ENCODE data around the gene UBR4.

UBR4 gene

DNA sequence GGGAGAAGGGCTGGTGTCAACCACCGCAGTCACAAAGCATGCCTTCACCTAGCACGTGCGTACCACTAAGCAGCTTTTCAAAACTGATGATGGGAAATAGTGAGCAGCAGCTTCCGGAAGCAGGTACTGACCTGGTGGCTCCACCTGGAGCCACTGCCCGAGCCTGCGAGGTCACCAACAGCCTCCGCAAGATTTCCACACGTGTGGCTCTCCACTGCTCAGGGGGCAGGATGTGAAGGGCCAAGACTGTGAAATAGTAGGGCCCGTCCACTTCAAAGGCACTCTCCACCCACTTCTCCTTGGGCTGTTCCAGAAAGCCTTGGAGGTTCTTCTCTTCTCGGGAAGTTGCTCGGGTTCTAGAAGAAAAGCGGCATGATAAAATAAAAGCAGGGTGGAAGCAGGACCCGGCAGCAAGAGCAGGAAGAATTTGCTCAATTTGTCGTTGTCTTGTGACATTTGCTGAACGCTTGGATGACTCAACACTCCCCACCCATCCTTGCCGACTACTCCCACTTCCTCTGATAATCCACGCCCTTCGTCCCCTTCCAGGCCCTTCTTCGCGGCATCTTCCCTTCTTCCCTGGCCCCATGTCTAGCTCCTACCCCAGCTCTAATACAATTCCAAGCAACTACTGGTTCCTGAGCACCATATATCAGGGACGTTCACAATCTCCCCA, 128.7 kb downstream of the UBR4 start:
- TF ChIP-seq, protein P1, sequence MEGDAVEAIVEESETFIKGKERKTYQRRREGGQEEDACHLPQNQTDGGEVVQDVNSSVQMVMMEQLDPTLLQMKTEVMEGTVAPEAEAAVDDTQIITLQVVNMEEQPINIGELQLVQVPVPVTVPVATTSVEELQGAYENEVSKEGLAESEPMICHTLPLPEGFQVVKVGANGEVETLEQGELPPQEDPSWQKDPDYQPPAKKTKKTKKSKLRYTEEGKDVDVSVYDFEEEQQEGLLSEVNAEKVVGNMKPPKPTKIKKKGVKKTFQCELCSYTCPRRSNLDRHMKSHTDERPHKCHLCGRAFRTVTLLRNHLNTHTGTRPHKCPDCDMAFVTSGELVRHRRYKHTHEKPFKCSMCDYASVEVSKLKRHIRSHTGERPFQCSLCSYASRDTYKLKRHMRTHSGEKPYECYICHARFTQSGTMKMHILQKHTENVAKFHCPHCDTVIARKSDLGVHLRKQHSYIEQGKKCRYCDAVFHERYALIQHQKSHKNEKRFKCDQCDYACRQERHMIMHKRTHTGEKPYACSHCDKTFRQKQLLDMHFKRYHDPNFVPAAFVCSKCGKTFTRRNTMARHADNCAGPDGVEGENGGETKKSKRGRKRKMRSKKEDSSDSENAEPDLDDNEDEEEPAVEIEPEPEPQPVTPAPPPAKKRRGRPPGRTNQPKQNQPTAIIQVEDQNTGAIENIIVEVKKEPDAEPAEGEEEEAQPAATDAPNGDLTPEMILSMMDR (IDR thresholded peaks at IDR 0.05; ENCODE audit: extremely low read depth, missing control alignments): no peak
- DNase-seq (ENCODE audit: low spot score): no peak

DNA sequence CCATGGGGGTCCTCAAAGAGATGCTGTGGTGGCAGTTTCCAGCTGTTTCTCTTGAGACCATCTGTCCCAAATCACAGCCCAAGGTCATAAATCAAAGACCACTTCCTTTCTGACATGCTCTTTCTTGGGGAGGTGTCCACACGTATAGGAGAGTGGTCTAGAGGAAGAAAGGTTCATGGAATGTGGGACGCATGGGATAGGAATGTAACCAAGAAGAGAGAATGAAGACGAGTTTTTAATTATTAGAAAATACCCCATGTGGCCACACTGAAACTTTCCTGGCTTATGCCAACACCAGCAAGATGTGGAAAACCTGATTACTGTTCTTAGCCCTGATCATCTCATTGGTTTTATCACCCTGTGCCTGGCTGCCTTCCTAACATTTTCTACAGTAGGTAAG, 129.3 kb downstream of the UBR4 start:
- DNase-seq (ENCODE audit: low spot score): no peak
- TF ChIP-seq, protein P1 (IDR thresholded peaks at IDR 0.05; ENCODE audit: extremely low read depth, missing control alignments): no peak

DNA sequence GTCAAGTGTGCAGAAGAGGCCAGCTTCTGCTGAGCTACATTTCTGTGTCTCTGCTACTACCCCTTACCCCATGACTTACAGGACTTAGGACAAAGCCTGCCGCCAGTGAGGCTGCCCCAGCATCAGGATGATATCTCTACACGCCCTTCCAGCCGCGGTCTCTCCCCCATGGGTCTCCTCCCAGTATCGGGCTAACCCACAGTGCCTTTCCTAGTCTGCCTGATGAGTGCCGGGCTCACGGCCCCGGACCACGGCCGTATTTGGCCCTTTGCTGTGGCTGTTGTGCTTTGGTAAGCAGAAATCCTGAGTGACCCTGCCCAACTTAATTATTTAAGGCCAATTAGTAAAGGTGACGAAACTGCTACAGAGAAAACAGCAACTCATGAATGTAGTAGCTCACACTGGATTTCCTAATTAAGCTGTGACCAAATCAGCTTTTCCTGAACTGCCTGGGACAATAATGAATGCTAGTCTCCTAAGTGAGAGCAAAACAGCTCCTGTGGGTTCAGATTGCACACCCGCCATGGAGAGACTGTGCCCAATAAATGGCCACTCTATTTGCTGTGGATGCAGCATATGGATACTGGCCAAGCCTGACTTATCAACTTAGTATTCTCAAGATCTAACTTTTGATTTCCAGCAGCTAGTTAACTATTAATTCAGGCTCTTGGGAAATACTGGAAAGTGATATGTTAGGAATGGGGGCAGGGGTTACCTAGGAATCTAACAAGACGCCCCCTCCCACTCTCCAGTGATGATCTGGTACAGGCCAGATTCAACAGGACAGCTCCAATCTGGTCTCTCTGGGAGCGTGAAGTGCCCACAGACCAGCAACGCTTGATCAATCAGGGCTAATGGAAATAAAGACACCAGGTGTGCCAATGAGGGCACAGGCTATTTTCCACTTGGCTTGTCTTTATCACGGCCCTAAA, 130.3 kb downstream of the UBR4 start:
- TF ChIP-seq, protein P1 (IDR thresholded peaks at IDR 0.05; ENCODE audit: extremely low read depth, missing control alignments): no peak

DNA sequence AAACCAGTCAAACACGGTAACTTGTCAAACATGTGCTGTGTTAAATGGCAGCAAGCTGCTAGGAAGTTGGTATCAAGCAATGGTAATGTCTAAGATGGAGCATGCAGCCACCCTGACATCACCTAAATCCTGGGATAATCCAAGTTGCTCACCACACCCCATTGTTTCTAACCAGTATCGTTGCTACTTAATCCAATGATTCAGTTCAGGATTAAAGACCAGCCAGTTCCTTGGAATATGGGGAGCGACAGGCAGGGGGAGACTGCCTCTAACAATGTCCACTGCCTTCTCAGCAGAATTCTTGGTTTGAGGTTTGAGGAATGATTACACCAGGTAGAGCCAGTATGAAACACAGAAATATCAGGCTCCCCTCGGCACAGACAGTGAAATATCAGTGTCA, 131.5 kb downstream of the UBR4 start:
- TF ChIP-seq, protein P1 (IDR thresholded peaks at IDR 0.05; ENCODE audit: extremely low read depth, missing control alignments): no peak
- no peak for DNase-seq (ENCODE audit: low spot score)

More for the DNA sequence above, 130.3 kb downstream of the UBR4 start:
- no peak for DNase-seq (ENCODE audit: low spot score)

DNA sequence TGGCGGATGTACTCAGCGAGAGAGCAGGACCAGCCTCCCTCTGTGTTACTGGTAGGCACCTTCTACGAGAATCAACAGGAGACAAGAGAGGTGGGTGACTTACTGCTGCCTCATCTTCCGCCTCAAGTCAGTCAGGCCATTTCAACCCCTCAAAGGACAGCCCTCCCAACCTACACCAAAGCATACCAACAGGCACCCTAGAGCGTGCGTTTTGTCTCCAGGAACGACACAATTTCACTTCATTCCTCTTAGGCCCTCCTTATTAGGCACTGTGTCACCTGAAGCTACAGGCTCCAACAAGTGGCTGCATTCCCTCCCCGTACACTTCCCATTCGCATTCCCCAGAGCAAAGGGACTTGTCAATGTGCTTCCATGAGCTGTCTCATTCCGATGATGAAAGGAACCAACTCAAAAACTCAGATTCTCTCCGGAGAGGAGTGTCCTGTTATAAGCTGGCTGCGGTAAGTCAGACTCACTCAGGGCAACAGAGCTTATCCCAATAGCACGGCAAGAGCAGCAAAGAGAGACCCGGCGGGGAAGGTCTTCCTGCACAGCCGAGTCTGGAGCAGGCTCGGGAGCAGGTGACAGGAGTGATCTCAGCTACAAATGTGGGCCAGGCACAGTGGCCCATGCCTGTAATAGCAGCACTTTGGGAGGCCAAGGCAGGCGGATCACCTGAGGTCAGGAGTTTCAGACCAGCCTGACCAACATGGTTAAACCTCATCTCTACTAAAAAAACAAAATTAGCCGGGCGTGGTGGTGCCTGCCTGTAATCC, 133.0 kb downstream of the UBR4 start:
- DNase-seq (ENCODE audit: low spot score): no peak
- TF ChIP-seq, protein P1 (IDR thresholded peaks at IDR 0.05; ENCODE audit: extremely low read depth, missing control alignments): no peak

DNA sequence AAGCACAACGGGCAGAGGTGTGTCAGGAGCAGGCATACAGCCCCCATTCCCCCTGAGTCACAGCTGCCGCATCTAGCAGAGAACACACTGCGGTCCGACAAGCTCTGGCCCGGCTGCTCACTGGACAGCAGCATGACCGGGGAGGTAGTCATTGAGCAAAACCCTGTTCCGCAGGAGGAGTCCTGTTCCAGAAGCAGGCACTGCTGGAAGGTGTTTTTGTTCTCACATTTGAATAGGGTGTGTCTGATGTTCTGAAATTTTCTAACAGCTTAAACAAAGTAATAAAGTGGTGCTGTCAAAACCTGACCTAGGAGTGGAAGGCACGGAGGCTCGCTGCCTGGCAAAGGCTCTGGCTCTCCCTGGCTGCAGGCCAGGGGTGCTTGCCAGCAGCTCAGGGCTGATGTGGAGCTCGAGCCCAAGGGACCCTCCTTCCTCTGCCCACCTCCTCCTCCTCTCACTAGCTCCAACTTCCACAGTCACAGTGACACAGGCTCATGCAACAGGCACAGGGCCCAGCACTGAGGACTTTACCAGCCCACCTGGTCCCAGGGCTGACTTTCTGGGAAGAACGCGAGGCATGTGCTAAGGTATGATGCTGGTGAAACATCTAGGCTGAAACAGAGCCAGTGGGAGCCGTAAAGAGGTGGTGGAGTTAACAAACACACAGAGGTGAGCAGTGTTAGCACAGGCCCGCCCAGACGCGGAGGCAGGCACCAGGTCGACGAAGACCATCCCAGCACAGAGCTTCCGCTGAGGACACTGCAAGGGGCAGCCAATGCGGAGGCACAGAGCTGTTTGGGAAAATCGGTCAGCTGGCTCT, 135.0 kb downstream of the UBR4 start:
- TF ChIP-seq, protein P1 (IDR thresholded peaks at IDR 0.05; ENCODE audit: extremely low read depth, missing control alignments): no peak
- no peak for DNase-seq (ENCODE audit: low spot score)

Measured in GM20000 (cell line).